Epithelial cell of esophagus (primary cell): ENCODE results near the gene ZMYM1.
A peak's percentile ranks its signal among the peaks of the same experiment; 100 is the strongest.
"Not testable (repeated sequence)": the region's sequence is repeated elsewhere in the genome, so short reads cannot be mapped to it uniquely, and the experiment has no call there.

Experiments used
- DNase-seq: peaks from one replicate; pipeline ENCODE4 v3.0.0; 2010; ENCODE audit warnings: low read depth
- H3K4me3 ChIP-seq: 2 replicates; pipeline ENCODE4 v1.5.1; 2011; ENCODE audit warnings: mild to moderate bottlenecking, low read length, control low read depth
- CTCF ChIP-seq: IDR thresholded peaks from 2 replicates; pipeline ENCODE4 v1.5.1; 2011; ENCODE audit warnings: low read depth, mild to moderate bottlenecking, low read length, control low read depth, inconsistent platforms; ENCODE audit not compliant: insufficient read depth; ENCODE audit errors: missing control alignments

ZMYM1 gene

GRCh38 chr1:35143737-35144508 lies 64.7 kb downstream of the ZMYM1 start:
- H3K4me3 ChIP-seq, result no peak overlapping the region
- no peak for DNase-seq
- TF ChIP-seq CTCF, result no peak

- H3K4me3 ChIP-seq, result not testable (repeated sequence)
- peak; percentile 33 for DNase-seq
These were observed 66.8 kb downstream of the ZMYM1 start for GRCh38 chr1:35145892-35146549.

GRCh38 chr1:35151220-35151619 lies 72.0 kb downstream of the ZMYM1 start:
- H3K4me3 ChIP-seq, result no peak overlapping the region
- no peak for TF ChIP-seq CTCF
- DNase-seq, result no peak

GRCh38 chr1:35164893-35165292 lies 85.7 kb downstream of the ZMYM1 start:
- no peak for TF ChIP-seq CTCF
- no peak overlapping the region for H3K4me3 ChIP-seq

More at GRCh38 chr1:35164893-35165292, 85.7 kb downstream of the ZMYM1 start:
- no peak for DNase-seq
